GM19467 (cell line): Measurements from ENCODE around the gene CGREF1.
"Not testable (repeated sequence)": the region's sequence is repeated elsewhere in the genome, so short reads cannot be mapped to it uniquely, and the experiment has no call there.

Source experiments
- ATAC-seq: cut with Tn5 transposase; IDR thresholded peaks from one replicate; pipeline ENCODE4 v1.9.1; 2021; ENCODE audit warnings: mild to moderate bottlenecking, moderate library complexity; ENCODE audit not compliant: unreplicated experiment

The CGREF1 gene

GRCh38 chr2:27115519-27115918, 3.4 kb downstream of the CGREF1 start:
- ATAC-seq: no peak

- ATAC-seq: not testable (repeated sequence)
Measured at GRCh38 chr2:27111392-27112078, 7.4 kb downstream of the CGREF1 start.

DNA sequence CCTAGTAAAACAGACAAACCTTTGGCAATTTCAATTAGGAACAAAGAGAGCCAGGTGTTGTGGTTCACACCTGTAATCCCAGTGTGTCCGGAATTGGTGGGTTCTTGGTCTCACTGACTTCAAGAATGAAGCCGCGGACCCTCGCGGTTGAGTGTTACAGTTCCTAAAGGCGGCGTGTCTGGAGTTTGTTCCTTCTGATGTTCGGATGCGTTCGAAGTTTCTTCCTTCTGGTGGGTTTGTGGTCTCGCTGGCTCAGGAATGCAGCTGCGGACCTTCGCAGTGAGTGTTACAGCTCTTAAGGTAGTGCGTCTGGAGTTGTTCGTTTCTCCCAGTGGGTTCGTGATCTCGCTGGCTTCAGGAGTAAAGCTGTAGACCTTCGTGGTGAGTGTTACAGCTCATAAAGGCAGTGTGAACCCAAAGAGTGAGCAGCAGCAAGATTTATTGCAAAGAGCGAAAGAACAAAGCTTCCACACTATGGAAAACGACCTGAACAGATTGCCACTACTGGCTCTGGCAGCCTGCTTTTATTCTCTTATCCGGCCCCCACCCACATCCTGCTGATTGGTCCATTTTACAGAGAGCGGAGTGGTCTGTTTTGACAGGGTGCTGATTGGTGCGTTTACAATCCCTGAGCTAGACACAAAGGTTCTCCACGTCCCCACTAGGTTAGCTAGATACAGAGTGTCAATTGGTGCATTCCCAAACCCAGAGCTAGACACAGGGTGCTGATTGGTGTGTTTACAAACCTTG, 8.2 kb downstream of the CGREF1 start:
- ATAC-seq: not testable (repeated sequence)

DNA sequence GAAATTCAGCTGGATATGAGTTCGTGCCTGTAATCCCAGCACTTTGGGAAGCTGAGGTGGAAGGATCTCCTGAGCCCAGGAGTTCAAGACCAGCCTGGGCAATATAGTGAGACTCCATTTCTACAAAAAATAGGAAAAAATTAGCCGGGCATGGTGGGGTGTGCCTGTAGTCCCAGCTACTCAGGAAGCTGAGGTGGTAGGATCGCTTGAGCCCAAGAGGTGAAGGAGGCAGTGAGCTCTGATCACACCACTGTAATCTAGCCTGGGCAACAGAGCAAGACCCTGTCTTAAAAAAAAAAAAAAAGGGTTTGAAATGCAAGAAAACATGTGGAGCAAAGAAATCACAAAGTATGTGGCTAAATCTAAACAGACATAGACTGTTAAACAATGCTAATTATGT, 9.8 kb downstream of the CGREF1 start:
- ATAC-seq: no peak

- ATAC-seq: no peak
Measured at GRCh38 chr2:27108221-27108620, 10.7 kb downstream of the CGREF1 start.

- no peak for ATAC-seq
Measured at GRCh38 chr2:27105981-27106380, 12.9 kb downstream of the CGREF1 start.

DNA sequence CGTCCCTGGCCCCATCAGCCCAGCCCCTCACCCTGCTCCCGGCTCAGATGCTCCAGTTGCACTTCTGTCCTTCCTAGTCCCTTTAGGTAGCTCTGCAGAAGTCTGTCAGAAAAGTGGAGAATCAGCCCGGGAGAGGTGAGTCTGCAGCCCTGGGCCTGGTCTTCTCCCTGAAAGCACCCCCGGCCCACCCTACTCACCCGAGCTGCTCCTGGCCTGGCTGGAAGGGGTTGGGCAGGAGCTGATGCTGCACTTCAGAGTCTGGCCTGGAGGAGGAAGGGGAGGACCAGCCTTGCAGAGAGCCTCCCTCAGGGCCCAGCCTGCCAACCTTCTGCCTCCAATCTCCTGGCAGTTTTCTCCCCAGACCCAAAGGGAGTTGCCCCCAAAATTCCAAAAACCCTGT, 16.6 kb downstream of the CGREF1 start:
- ATAC-seq: no peak

GRCh38 chr2:27100036-27100435, 18.9 kb downstream of the CGREF1 start:
- ATAC-seq: no peak

GRCh38 chr2:27099334-27099955, 19.5 kb downstream of the CGREF1 start:
- no peak for ATAC-seq

DNA sequence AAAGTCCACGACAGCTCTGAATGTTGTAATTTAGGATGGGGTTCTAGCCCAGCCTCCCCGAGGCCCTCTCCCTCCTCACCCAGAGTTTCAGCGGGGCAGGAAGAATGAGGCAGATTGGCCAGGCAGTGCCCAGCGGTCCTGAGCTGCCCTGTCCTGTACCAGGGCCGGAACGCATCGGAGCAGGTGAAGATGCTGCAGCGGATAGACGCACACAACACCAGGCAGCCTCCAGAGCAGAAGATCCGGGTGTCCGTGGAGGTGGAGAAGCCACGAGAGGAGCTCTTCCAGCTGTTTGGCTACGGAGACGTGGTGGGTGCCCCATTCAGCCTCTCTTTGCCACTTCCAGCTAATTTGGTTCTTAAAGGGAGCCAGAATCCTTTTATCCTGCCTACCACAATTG, 21.6 kb downstream of the CGREF1 start:
- ATAC-seq: no peak

DNA sequence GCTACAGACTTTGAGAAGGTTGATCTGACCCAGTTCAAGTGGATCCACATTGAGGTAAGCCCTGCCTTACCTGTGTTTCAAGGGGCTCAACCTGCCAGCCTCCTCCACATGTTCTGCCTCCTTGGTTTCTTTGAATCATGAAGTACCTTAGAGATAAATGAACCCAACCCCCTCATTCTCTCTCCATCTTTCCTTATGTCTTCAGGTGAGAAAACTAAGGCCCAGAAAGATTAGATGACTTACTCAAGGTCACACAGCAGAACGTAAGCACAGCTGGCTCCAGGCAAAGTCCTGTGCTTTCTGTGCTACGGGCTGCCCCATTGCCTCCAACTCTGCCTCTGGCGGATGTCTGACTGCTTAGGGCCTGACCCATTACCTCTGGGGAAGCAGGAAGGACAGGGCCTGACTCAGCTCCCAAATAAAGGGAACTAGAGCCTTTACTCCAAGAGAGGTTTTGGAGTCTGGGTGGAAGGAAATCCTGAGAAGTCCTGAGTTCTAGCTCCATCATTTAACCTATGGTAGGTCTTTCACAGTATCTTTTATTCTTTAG, 22.1 kb downstream of the CGREF1 start:
- ATAC-seq: no peak

GRCh38 chr2:27095745-27096651, 22.9 kb downstream of the CGREF1 start:
- no peak for ATAC-seq

- no peak for ATAC-seq
Measured at GRCh38 chr2:27095427-27095744, 23.5 kb downstream of the CGREF1 start.

DNA sequence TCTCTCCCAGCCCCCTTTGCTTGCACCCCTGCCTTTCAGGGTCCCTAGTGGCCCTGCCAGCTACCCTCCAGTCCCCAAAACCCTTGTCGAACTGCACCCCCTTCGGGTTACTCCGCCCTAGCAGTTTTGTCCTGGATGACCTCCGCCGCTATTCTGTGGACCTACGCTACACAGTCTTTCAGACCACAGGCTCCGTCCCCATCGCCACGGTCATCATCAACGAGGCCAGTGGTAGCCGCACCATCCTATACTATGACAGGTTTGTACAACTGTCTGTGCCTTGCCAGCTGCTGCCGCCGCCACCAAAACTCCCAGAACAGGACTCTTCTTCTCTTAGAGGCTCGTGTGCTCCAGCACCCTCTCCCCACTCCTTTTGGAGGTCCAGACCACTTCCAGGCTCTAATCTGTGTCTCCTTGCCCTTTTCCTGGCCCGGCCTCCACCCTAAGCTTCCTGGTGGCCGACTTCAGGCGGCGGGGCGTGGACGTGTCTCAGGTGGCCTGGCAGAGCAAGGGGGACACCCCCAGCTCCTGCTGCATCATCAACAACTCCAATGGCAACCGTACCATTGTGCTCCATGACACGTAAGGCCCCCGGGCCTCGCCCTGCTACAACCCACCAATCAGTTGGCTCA, 24.5 kb downstream of the CGREF1 start:
- ATAC-seq: no peak

- ATAC-seq: no peak
Measured at GRCh38 chr2:27093430-27094352, 25.2 kb downstream of the CGREF1 start.

DNA sequence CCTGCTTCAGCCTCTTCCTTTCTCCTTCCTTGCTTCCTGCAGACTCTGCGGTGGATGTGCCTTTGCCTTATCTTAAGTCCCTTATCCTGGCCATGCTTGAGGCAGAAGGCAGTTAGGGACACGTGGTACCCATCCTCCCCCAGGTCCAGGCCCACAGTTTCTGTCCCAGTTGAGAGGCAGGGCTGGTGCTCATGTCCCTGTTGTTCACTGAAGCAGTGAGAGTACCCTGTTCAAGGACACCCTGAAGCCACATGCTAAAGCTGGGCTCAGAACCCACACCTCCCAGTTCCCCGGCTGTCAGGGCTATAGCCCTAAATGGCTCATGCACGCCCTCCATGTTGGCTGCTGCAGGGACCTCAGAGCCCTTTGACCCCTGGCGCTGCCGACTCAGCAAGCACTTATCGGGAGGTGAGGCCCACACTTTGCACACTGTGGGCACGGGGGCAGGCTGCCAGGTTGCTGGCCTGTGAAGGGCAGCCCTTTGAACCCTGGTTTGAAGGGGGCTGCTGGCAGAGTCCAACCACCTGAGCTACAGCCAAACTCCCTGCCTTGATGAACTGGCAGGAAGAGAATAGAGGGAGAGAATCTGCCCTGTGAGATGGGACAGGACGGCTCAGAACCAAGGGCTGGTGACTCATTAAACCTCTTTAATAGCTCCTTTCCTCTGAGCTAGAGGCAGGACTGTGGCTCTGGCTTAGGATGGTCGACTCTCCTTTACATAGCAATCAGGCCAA, 26.1 kb downstream of the CGREF1 start:
- no peak for ATAC-seq

- no peak for ATAC-seq
Measured at GRCh38 chr2:27091746-27092695, 26.9 kb downstream of the CGREF1 start.
